Endothelial cell of umbilical vein (primary cell): Measurements from ENCODE around the gene DPP7. TPM values are rescaled to one million over a fixed set of nuclear protein-coding genes. Genes with fewer than 3 reads are reported as not detected.

Source experiments
- BruUV-seq: library from RNA; stranded (reverse); fragments of 400-500 nt; replicated peaks from 2 replicates; lab custom pipeline; 2021; lab: Mats Ljungman, UMichigan
- CTCF ChIA-PET: fragments of 300-600, 350-600 bp; sonication (Branson Sonifier 250); formaldehyde crosslinking; loops from one replicate; lab custom pipeline; 2021; ENCODE audit warnings: antibody characterized with exemption, inconsistent platforms; lab: Charles Lee
- POLR2A ChIA-PET: fragments of 300-600, 350-600 bp; sonication (Branson Sonifier 250); formaldehyde crosslinking; loops from one replicate; lab custom pipeline; 2021; ENCODE audit warnings: antibody characterized with exemption, inconsistent platforms; lab: Charles Lee
- DNase-seq: peaks from one replicate; pipeline ENCODE4 v3.0.0-alpha.2; 2011; ENCODE audit warnings: low read depth, low spot score
- FAIRE-seq: peaks from 2 replicates; lab custom pipeline; 2011; peaks lifted over from hg19 to GRCh38; lab: Jason Lieb, UNC
- H2AFZ ChIP-seq: 2 replicates; pipeline ENCODE4 v1.6.0; 2012; ENCODE audit warnings: low read depth, low read length, control low read depth, inconsistent platforms
- H3K27ac ChIP-seq: 2 replicates; pipeline ENCODE4 v1.5.1; 2011; ENCODE audit warnings: low read depth, mild to moderate bottlenecking, control low read depth, low read length, moderate library complexity; ENCODE audit not compliant: insufficient read depth
- H3K27me3 ChIP-seq, 2 experiments: 2 replicates each; pipeline versions ENCODE4 v1.6.0 to v1.6.1; 2011; ENCODE audit warnings: low read length in 2 of 2, mixed read lengths in 1 of 2; ENCODE audit not compliant: control insufficient read depth in 2 of 2, insufficient read depth in 2 of 2
- H3K36me3 ChIP-seq, 2 experiments: 2 replicates in 1 of 2; 3 replicates in 1 of 2; pipeline ENCODE4 v1.5.1; 2011; ENCODE audit warnings: low read length in 2 of 2, mild to moderate bottlenecking in 1 of 2, moderate library complexity in 1 of 2; ENCODE audit not compliant: control insufficient read depth in 2 of 2, insufficient read depth in 2 of 2; ENCODE audit errors: extremely low read depth in 1 of 2
- H3K4me1 ChIP-seq: 3 replicates; pipeline ENCODE4 v1.5.1; 2011; ENCODE audit warnings: mild to moderate bottlenecking, low read length; ENCODE audit not compliant: control insufficient read depth, insufficient read depth; ENCODE audit errors: extremely low read depth
- H3K4me2 ChIP-seq: 2 replicates; pipeline ENCODE4 v1.6.1; 2011; ENCODE audit warnings: low read length, control low read depth, mixed read lengths; ENCODE audit not compliant: insufficient read depth
- H3K4me3 ChIP-seq, 3 experiments: fragments of 200-600 bp in 1 of 3; sonication (generic), shearing (Covaris generic) in 1 of 3; replicated peaks in 1 of 3; 2 replicates each; pipeline ENCODE4 v1.5.1; 2011 to 2016; ENCODE audit warnings: control low read depth in 3 of 3, low read length in 3 of 3, mild to moderate bottlenecking in 2 of 3, inconsistent platforms in 1 of 3, low read depth in 1 of 3, moderate library complexity in 1 of 3; ENCODE audit not compliant: insufficient read depth in 1 of 3
- H3K79me2 ChIP-seq: 2 replicates; pipeline ENCODE4 v1.6.0; 2012; ENCODE audit warnings: low read length, inconsistent platforms; ENCODE audit not compliant: control insufficient read depth, insufficient read depth
- H3K9ac ChIP-seq: replicated peaks from 2 replicates; pipeline ENCODE3; 2011; ENCODE audit warnings: low read length, control low read depth; ENCODE audit not compliant: insufficient read depth; ENCODE audit errors: extremely low read depth
- H3K9me1 ChIP-seq: replicated peaks from 3 replicates; pipeline ENCODE4 v1.6.0; 2011; ENCODE audit warnings: mild to moderate bottlenecking, low read length; ENCODE audit not compliant: control insufficient read depth, insufficient read depth; ENCODE audit errors: extremely low read depth
- H3K9me3 ChIP-seq: replicated peaks from 2 replicates; pipeline ENCODE4 v1.5.1; 2012; ENCODE audit warnings: low read length, inconsistent platforms; ENCODE audit not compliant: control insufficient read depth, insufficient read depth
- H4K20me1 ChIP-seq: replicated peaks from 2 replicates; pipeline ENCODE3; 2011; ENCODE audit warnings: mild to moderate bottlenecking, low read length; ENCODE audit not compliant: control insufficient read depth, insufficient read depth; ENCODE audit errors: extremely low read depth
- EZH2 ChIP-seq: IDR thresholded peaks from 2 replicates; pipeline ENCODE4 v1.6.1; 2012; ENCODE audit warnings: borderline replicate concordance, low read depth, mild to moderate bottlenecking, moderate library complexity, low read length, inconsistent platforms; ENCODE audit not compliant: severe bottlenecking
- FOS ChIP-seq: IDR thresholded peaks from 2 replicates; pipeline ENCODE4 v1.6.1; 2011; ENCODE audit warnings: mild to moderate bottlenecking, low read length, moderate library complexity, borderline replicate concordance; ENCODE audit not compliant: insufficient read depth
- GATA2 ChIP-seq: IDR thresholded peaks from 2 replicates; pipeline ENCODE4 v1.7.0; 2011; ENCODE audit warnings: low read depth, mild to moderate bottlenecking, moderate library complexity, mixed read lengths, low read length; ENCODE audit not compliant: insufficient read length, insufficient read depth
- JUN ChIP-seq: IDR thresholded peaks from 2 replicates; pipeline ENCODE4 v1.6.1; 2011; ENCODE audit warnings: borderline replicate concordance, low read depth; ENCODE audit not compliant: insufficient read length, insufficient read depth
- MYC ChIP-seq: IDR thresholded peaks from one replicate; pipeline ENCODE4 v1.6.1; 2011; ENCODE audit warnings: mild to moderate bottlenecking, low read depth, low read length
- POLR2A ChIP-seq: IDR thresholded peaks from 2 replicates; pipeline ENCODE4 v1.6.1; 2012; ENCODE audit warnings: low read depth, mild to moderate bottlenecking, control low read depth, low read length
- POLR2AphosphoS5 ChIP-seq: IDR thresholded peaks from 2 replicates; pipeline ENCODE4 v1.6.1; 2012; ENCODE audit warnings: low read depth, mild to moderate bottlenecking, control low read depth, low read length, moderate library complexity; ENCODE audit not compliant: insufficient read depth
- dilution Hi-C: fragments of 300-500 bp; cut with MboI; formaldehyde crosslinking; loops from one replicate; pipeline ENCODE4 v1.15.0; 2019; ENCODE audit warnings: low sequenced_read_pairs; ENCODE audit not compliant: extremely low pct_ligation_motif_present
- intact Hi-C: fragments of 100-400 bp; cut with micrococcal nuclease; formaldehyde crosslinking; loops from one replicate; pipeline ENCODE4 v1.10.0; 2022
- polyA plus RNA-seq, 4 experiments: library from polyadenylated mRNA; depleted of rRNA in 3 of 4; stranded (reverse) in 3 of 4; unstranded in 1 of 4; fragments of >200 nt; gene quantifications; 2 replicates each; pipeline versions ENCODE4 v1.2.1 to v1.2.3, GENCODE V29; 2011 to 2012; ENCODE audit warnings: missing spikeins in 1 of 4
- total RNA-seq: library from RNA; stranded (reverse); gene quantifications from 2 replicates; pipeline ENCODE4 v1.2.3, GENCODE V29; 2021
- TF ChIP-seq, protein P1 (sequence below): IDR thresholded peaks from 2 replicates; pipeline ENCODE4 v1.6.1; 2011; ENCODE audit not compliant: insufficient read depth, insufficient read length
- TF ChIP-seq, protein P2 (sequence below), 2 donors: IDR thresholded peaks; 1 replicate in 1 of 2; 2 replicates in 1 of 2; pipeline ENCODE4 v1.5.1; 2011; ENCODE audit warnings: low read length in 2 of 2, mild to moderate bottlenecking in 2 of 2, moderate library complexity in 2 of 2, control low read depth in 1 of 2, inconsistent platforms in 1 of 2, low read depth in 1 of 2; ENCODE audit not compliant: insufficient read depth in 1 of 2; ENCODE audit errors: extremely low read depth in 1 of 2

The DPP7 gene
- total and polyA plus RNA-seq, 2 donors (not counting 3 experiments of a cell fraction or from before 2014, with no cell fraction given), result 149 to 200 TPM

DNA sequence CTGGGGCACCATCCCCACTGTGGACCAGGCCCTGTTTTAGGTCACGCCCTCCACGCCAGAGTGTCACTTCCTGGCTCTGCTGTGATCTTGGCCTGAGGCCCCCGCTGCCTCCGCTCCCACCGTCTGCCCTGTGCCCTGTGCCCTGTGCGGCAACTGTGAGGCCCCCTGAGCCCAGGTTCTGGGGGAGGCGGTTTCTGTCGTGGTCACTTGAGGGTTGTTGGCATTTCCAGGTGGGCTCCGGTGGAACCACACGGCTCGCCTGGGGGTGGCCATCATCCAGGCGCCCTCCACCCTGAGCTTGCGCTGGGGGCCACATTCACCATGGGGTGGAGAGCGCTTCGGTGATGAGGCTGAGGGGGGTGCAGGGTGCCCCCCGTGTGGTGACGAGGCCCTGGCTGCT lies 6.6 kb downstream of the DPP7 start:
- H3K4me1 ChIP-seq, result no peaks in the 10 kb centered on the region
- no peaks in the 10 kb centered on the region for H3K9me3 ChIP-seq
- BruUV-seq, result no TSS peak
- H3K36me3 ChIP-seq, result peaks cover 0 to 53% of the 10 kb centered on the region in 2 experiments
- ChIA-PET CTCF (interaction anchor here (1.1 to 1.7 kb wide), 2 partner anchors 20 to 129 kb away, joined by 3 to 5 read pairs; no protein-coding TSS in a partner anchor), POLR2A (no interaction called here)
- dilution Hi-C loops, result no loop called here
- intact Hi-C loops, result no loop called here
- H3K4me2 ChIP-seq, result no peak overlapping the region
- FAIRE-seq (no peak), DNase-seq (no peak)
- H3K79me2 ChIP-seq, result no peaks in the 10 kb centered on the region
- no peak overlapping the region for H3K9ac ChIP-seq
- no peak overlapping the region for H3K4me3 ChIP-seq
- H3K27ac ChIP-seq, result no peak overlapping the region
- no peaks in the 10 kb centered on the region for H3K9me1 ChIP-seq
- no peak overlapping the region for H2AFZ ChIP-seq
- TF ChIP-seq JUN (no peak), EZH2 (no peak), FOS (no peak), GATA2 (no peak), POLR2AphosphoS5 (no peak), MYC (no peak), POLR2A (no peak)
- TF ChIP-seq, protein P1, sequence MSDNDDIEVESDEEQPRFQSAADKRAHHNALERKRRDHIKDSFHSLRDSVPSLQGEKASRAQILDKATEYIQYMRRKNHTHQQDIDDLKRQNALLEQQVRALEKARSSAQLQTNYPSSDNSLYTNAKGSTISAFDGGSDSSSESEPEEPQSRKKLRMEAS, result no peak
- TF ChIP-seq, protein P2, sequence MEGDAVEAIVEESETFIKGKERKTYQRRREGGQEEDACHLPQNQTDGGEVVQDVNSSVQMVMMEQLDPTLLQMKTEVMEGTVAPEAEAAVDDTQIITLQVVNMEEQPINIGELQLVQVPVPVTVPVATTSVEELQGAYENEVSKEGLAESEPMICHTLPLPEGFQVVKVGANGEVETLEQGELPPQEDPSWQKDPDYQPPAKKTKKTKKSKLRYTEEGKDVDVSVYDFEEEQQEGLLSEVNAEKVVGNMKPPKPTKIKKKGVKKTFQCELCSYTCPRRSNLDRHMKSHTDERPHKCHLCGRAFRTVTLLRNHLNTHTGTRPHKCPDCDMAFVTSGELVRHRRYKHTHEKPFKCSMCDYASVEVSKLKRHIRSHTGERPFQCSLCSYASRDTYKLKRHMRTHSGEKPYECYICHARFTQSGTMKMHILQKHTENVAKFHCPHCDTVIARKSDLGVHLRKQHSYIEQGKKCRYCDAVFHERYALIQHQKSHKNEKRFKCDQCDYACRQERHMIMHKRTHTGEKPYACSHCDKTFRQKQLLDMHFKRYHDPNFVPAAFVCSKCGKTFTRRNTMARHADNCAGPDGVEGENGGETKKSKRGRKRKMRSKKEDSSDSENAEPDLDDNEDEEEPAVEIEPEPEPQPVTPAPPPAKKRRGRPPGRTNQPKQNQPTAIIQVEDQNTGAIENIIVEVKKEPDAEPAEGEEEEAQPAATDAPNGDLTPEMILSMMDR (IDR thresholded peaks at IDR 0.05; ENCODE audit: extremely low read depth in 1 of 2, insufficient read depth in 1 of 2, low read depth in 1 of 2, low read length in 2 of 2), result no peak
- no peaks in the 10 kb centered on the region for H4K20me1 ChIP-seq
- no peaks in the 10 kb centered on the region for H3K27me3 ChIP-seq
